Body of pancreas (tissue), 4 donors: ENCODE results near the gene GALNTL6. TPM values are rescaled to one million over a fixed set of nuclear protein-coding genes. Genes with fewer than 3 reads are reported as not detected.

Source experiments
- ATAC-seq: fragments of 150-250 bp; one replicate; pipeline ENCODE4 v1.9.1; 2016
- DNase-seq, 4 donors: peaks; one replicate each; pipeline ENCODE4 v3.0.0-alpha.2; 2019
- H3K27ac ChIP-seq, 4 donors: fragments of 200-600 bp; sonication (generic); 1 replicate in 3 of 4; 2 replicates in 1 of 4; pipeline versions ENCODE4 v1.5.1 to v1.6.1; 2016 to 2019; ENCODE audit warnings: mild to moderate bottlenecking in 1 of 4, mixed read lengths in 1 of 4, moderate library complexity in 1 of 4
- H3K27me3 ChIP-seq, 2 donors: fragments of 200-600 bp; sonication (generic); one replicate each; pipeline ENCODE4 v1.6.0; 2016; ENCODE audit warnings: mild to moderate bottlenecking in 1 of 2
- H3K36me3 ChIP-seq, 2 donors: fragments of 200-600 bp; sonication (generic); replicated peaks in 1 of 2; 2 replicates each; pipeline ENCODE4 v1.5.1; 2016; ENCODE audit warnings: low read depth in 2 of 2; ENCODE audit not compliant: insufficient read depth in 1 of 2
- H3K4me1 ChIP-seq: fragments of 200-600 bp; sonication (generic); one replicate; pipeline ENCODE4 v1.6.0; 2016
- H3K4me3 ChIP-seq, 2 donors: fragments of 200-600 bp; sonication (generic); 1 replicate in 1 of 2; 2 replicates in 1 of 2; pipeline ENCODE4 v1.5.1; 2016 to 2019
- H3K9me3 ChIP-seq, 3 donors: fragments of 200-600 bp; sonication (generic); 1 replicate in 2 of 3; 2 replicates in 1 of 3; pipeline ENCODE4 v1.5.1; 2016
- POLR2A ChIP-seq, 3 donors: fragments of 450-650 bp; IDR thresholded peaks; one replicate each; pipeline ENCODE4 v1.6.1; 2016; ENCODE audit warnings: antibody characterized with exemption in 3 of 3, mild to moderate bottlenecking in 2 of 3
- WGBS, 2 donors: methylation state at CpG; one replicate each; pipeline ENCODE4 v1.1.5; 2017; 5-methylcytosine and 5-hydroxymethylcytosine counted together
- intact Hi-C: fragments of 100-400 bp; cut with DNase I; formaldehyde crosslinking; loops from one replicate; pipeline ENCODE4 v1.15.1; 2023
- total RNA-seq, 2 donors: library from RNA; depleted of rRNA; stranded (reverse); fragments of >200 nt; gene quantifications; one replicate each; pipeline ENCODE4 v1.1.0, GENCODE V29; 2016
- TF ChIP-seq, protein P1 (sequence below), 7 experiments: fragments of 450-650 bp in 4 of 7; fragments of 200-600 bp in 3 of 7; sonication (generic) in 3 of 7; IDR thresholded peaks; one replicate each; pipeline ENCODE4 v1.5.1; 2016 to 2019; ENCODE audit warnings: antibody characterized with exemption in 7 of 7

Gene GALNTL6
- total RNA-seq, 2 donors from 2014 or later, result 0.26 TPM; not detected in 1

DNA sequence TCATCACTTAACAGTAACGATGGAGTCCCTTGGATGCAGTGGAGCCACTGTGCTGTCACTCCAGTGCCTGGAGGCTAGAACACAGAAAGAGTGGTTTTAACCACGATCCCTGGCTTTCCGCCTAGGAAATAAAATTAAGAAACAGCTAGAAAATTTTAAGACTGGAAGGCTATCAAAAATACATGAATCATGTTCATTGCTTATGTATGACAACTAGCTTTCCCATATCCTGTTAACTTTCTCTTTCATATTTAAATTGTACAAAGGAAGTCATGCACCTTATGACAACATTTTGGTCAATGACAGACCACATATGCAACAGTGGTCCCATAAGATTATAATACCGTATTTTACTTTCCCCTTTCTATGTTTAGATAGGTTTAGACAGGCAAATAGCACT, 115.1 kb downstream of the GALNTL6 start:
- no peak overlapping the region for H3K4me3 ChIP-seq
- H3K27me3 ChIP-seq, result no peaks in the 10 kb centered on the region
- H3K27ac ChIP-seq, result no peak overlapping the region
- TF ChIP-seq POLR2A (IDR thresholded peaks at IDR 0.05), result no peak
- TF ChIP-seq, protein P1, sequence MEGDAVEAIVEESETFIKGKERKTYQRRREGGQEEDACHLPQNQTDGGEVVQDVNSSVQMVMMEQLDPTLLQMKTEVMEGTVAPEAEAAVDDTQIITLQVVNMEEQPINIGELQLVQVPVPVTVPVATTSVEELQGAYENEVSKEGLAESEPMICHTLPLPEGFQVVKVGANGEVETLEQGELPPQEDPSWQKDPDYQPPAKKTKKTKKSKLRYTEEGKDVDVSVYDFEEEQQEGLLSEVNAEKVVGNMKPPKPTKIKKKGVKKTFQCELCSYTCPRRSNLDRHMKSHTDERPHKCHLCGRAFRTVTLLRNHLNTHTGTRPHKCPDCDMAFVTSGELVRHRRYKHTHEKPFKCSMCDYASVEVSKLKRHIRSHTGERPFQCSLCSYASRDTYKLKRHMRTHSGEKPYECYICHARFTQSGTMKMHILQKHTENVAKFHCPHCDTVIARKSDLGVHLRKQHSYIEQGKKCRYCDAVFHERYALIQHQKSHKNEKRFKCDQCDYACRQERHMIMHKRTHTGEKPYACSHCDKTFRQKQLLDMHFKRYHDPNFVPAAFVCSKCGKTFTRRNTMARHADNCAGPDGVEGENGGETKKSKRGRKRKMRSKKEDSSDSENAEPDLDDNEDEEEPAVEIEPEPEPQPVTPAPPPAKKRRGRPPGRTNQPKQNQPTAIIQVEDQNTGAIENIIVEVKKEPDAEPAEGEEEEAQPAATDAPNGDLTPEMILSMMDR (IDR thresholded peaks at IDR 0.05), result no peak
- 71 to 81% methylated on average over 4 of the region's 4 CpGs for WGBS, 2 donors
- intact Hi-C loops, result no loop called here
- H3K9me3 ChIP-seq, result no peaks in the 10 kb centered on the region
- H3K4me1 ChIP-seq, result no peaks in the 10 kb centered on the region
- no peaks in the 10 kb centered on the region for H3K36me3 ChIP-seq
- no peak for DNase-seq
- ATAC-seq, result no peak

DNA sequence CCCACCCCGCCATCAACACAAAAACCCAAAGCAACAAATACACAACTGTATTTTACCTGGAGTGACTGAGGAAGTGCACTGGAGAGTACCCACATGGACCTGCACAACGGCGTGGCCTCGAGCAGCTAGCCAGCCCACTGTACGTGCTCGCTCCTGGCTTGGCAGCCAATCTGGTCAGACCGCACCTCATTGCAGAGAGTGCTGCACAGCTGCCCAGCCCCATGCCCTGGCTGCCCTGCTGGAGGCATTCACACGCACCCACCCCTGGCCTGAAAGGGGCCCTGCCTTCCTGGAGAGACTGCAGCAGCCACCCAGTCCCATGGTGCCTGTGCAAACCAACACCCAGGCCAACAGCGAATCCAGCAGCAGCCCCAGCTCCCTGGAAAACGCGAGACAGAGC, 116.3 kb downstream of the GALNTL6 start:
- Histone ChIP-seq H3K27me3 (no peaks in the 10 kb centered on the region), H3K36me3 (no peaks in the 10 kb centered on the region), H3K27ac (no peak overlapping the region), H3K9me3 (no peaks in the 10 kb centered on the region), H3K4me1 (no peaks in the 10 kb centered on the region), H3K4me3 (no peak overlapping the region)
- ATAC-seq (no peak), DNase-seq (no peak)
- intact Hi-C loops, result no loop called here
- WGBS, 2 donors, result 79 to 89% methylated on average over 7 to 11 of the region's 11 CpGs
- TF ChIP-seq, protein P1 (IDR thresholded peaks at IDR 0.05), result no peak
- TF ChIP-seq POLR2A (IDR thresholded peaks at IDR 0.05), result no peak

DNA sequence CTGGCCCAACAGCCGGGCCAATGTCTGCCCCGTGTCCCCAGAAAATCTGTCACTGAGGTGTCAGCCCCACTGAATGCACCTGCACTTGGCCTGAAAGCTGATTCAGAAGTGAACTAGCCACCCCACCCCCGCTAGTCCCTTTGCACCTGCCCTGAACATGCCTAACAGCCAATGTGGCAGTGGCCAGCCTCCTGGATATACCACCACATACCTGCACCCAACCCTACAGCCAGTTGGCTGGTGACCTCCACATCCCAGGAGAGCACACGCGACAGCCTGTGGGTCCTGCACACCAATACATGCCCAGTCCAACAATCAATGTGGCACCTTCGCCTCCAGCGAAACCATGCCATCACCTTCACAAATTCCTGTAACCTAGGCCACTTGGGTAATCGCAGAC, 116.7 kb downstream of the GALNTL6 start:
- Histone ChIP-seq H3K4me3 (no peak overlapping the region), H3K36me3 (no peaks in the 10 kb centered on the region), H3K27me3 (no peaks in the 10 kb centered on the region), H3K9me3 (no peaks in the 10 kb centered on the region), H3K4me1 (no peaks in the 10 kb centered on the region), H3K27ac (no peak overlapping the region)
- TF ChIP-seq, protein P1 (IDR thresholded peaks at IDR 0.05), result no peak
- TF ChIP-seq POLR2A (IDR thresholded peaks at IDR 0.05), result no peak
- no peak for DNase-seq
- intact Hi-C loops, result no loop called here
- no peak for ATAC-seq
- WGBS, 2 donors, result 89 to 93% methylated on average over 8 of the region's 8 CpGs

DNA sequence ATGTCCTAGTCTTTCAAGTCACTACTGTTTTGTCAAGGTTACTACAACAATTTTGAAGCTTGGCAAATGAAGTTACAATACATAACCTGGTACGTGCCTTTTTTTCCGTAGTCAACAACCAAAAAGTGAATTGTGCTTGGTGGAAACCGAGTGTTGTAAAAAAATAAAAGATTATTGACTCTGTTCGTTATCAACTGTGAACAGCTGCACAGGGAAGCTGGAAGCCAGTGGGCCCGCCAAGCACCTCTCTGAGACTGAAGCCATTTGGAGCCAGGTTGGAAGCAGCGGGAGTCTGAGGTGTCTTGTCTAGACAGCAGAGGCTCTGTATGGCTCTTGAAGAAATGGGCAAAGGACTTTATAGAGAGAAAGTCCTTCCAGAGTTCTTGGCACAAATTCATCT, 119.0 kb downstream of the GALNTL6 start:
- ATAC-seq, result no peak
- 45 to 47% methylated on average over 6 of the region's 6 CpGs for WGBS, 2 donors
- intact Hi-C loops, result no loop called here

DNA sequence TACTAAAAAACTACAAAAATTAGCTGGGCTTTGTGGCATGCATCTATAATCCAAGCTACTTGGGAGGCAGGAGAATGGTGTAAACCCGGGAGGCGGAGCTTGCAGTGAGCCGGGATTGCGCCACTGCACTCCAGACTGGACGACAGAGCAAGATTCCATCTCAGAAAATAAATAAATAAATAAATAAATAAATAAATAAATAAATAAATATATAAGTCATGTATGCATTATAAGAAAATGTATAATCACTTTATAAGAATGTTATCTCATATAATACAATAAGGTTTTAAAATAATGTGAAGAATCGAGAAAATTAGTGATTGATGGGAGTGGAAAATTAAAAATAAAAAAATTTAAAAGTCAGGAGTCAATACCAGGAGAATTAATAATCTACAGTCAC, 127.5 kb downstream of the GALNTL6 start:
- Histone ChIP-seq H3K36me3 (no peaks in the 10 kb centered on the region), H3K27ac (no peak overlapping the region), H3K4me1 (no peaks in the 10 kb centered on the region), H3K9me3 (no peaks in the 10 kb centered on the region), H3K4me3 (no peak overlapping the region), H3K27me3 (no peaks in the 10 kb centered on the region)
- WGBS, 2 donors, result 88 to 94% methylated on average over 6 of the region's 6 CpGs
- ATAC-seq (no peak), DNase-seq (no peak)
- TF ChIP-seq POLR2A (IDR thresholded peaks at IDR 0.05), result no peak
- TF ChIP-seq, protein P1 (IDR thresholded peaks at IDR 0.05), result no peak
- intact Hi-C loops, result no loop called here

More for the DNA sequence above, 119.0 kb downstream of the GALNTL6 start:
- Histone ChIP-seq H3K4me1 (no peaks in the 10 kb centered on the region), H3K4me3 (no peak overlapping the region), H3K27me3 (no peaks in the 10 kb centered on the region), H3K27ac (no peak overlapping the region), H3K9me3 (no peaks in the 10 kb centered on the region), H3K36me3 (no peaks in the 10 kb centered on the region)
- TF ChIP-seq, protein P1 (IDR thresholded peaks at IDR 0.05), result no peak
- TF ChIP-seq POLR2A (IDR thresholded peaks at IDR 0.05), result no peak
- DNase-seq, result no peak
